ENCODE data around the gene AP2S1.

- no peak for TF ChIP-seq ZNF24 (tag by site-specific recombination; IDR thresholded peaks at IDR 0.05)
- no peak for TF ChIP-seq HIC1 (tag by site-specific recombination; IDR thresholded peaks at IDR 0.05)
- no peak for TF ChIP-seq CTCF (tag by site-specific recombination; IDR thresholded peaks at IDR 0.05)
- TF ChIP-seq ZNF274 (IDR thresholded peaks at IDR 0.05; ENCODE audit: low read length): no peak
- TF ChIP-seq ZNF274 (tag by site-specific recombination; IDR thresholded peaks at IDR 0.05; ENCODE audit: borderline replicate concordance): no peak
These were observed 31.8 kb downstream of the AP2S1 start for GRCh38 chr19:46818812-46819211.

Measured in HEK293 (cell line).